Lower leg skin (tissue), 3 donors: ENCODE results near the gene UBE2F.

Source experiments
- POLR2A ChIP-seq, 2 donors: fragments of 450-650 bp; IDR thresholded peaks; one replicate each; pipeline ENCODE4 v1.6.1; 2016 to 2017; ENCODE audit warnings: antibody characterized with exemption in 2 of 2, mild to moderate bottlenecking in 1 of 2, moderate library complexity in 1 of 2
- TF ChIP-seq, protein P1 (sequence below), 3 donors: fragments of 450-650 bp; IDR thresholded peaks; one replicate each; pipeline ENCODE4 v1.5.1; 2016; ENCODE audit warnings: antibody characterized with exemption in 3 of 3, mild to moderate bottlenecking in 3 of 3, moderate library complexity in 2 of 3

DNA sequence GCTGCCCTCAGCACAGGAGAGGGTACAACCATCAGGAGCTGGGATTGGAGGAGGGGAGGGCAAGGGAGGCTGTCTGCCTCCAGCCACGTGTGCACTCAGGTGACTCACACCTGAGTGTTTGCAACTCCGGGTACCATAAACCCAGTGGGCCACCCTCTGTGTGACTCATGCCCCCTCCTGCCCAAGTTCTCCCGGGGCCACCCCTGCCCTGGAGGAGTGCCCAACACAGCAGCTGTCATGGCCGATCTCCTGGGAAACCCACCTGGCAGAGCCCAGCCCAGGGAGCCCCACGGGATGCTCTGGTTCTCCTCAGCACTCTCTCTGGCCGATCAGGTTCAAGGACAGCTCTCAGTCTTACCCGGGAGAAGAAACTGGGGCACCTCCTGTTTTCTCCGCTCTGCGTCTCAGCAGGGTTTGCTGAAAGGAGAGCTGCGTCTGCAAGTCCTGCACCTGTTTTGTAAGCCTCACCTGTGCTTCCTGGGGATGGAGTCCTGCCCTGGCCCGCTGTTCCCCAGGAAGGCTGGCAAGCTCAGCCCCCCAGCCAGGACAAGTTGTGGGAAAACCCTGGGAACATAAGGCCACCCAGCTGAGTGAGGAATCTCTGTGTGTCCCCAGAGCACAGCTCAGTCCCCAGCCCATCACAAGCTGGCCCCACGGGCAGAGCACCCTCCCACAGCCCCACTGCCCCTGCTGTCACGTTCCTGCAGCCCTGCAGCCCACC is 44.0 kb upstream of the UBE2F start:
- TF ChIP-seq, protein P1, sequence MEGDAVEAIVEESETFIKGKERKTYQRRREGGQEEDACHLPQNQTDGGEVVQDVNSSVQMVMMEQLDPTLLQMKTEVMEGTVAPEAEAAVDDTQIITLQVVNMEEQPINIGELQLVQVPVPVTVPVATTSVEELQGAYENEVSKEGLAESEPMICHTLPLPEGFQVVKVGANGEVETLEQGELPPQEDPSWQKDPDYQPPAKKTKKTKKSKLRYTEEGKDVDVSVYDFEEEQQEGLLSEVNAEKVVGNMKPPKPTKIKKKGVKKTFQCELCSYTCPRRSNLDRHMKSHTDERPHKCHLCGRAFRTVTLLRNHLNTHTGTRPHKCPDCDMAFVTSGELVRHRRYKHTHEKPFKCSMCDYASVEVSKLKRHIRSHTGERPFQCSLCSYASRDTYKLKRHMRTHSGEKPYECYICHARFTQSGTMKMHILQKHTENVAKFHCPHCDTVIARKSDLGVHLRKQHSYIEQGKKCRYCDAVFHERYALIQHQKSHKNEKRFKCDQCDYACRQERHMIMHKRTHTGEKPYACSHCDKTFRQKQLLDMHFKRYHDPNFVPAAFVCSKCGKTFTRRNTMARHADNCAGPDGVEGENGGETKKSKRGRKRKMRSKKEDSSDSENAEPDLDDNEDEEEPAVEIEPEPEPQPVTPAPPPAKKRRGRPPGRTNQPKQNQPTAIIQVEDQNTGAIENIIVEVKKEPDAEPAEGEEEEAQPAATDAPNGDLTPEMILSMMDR (IDR thresholded peaks at IDR 0.05) = no peak
- TF ChIP-seq POLR2A (IDR thresholded peaks at IDR 0.05) = no peak
